K562 (cell line): ENCODE results near the gene EBI3. TPM values are rescaled to one million over a fixed set of nuclear protein-coding genes. Genes with fewer than 3 reads are reported as not detected.

ENCODE experiments used
- BCOR ChIP-seq: fragments of 450-650 bp; IDR thresholded peaks from 2 replicates; pipeline ENCODE4 v1.6.1; 2016
- E2F6 ChIP-seq, 2 experiments: IDR thresholded peaks; 2 replicates each; pipeline ENCODE4 v1.6.1; 2011; ENCODE audit warnings: borderline replicate concordance in 1 of 2, control low read depth in 1 of 2, low read depth in 1 of 2, low read length in 1 of 2, mild to moderate bottlenecking in 1 of 2, mixed read lengths in 1 of 2, moderate library complexity in 1 of 2; ENCODE audit not compliant: insufficient read depth in 1 of 2, insufficient read length in 1 of 2, poor library complexity in 1 of 2, severe bottlenecking in 1 of 2; ENCODE audit errors: extremely low read depth in 1 of 2
- ELF4 ChIP-seq: fragments of 450-650 bp; formaldehyde crosslinking; IDR thresholded peaks from 2 replicates; pipeline ENCODE4 v1.4.0; 2022; ENCODE audit warnings: missing genetic modification characterization
- EP400 ChIP-seq: fragments of 450-650 bp; IDR thresholded peaks from 2 replicates; pipeline ENCODE4 v1.6.1; 2017; ENCODE audit warnings: antibody characterized with exemption, mild to moderate bottlenecking, moderate library complexity
- ESRRA ChIP-seq: fragments of 450-650 bp; IDR thresholded peaks from 2 replicates; pipeline ENCODE4 v1.6.1; 2014; ENCODE audit warnings: low read depth, mild to moderate bottlenecking, moderate library complexity, borderline replicate concordance
- ESRRB ChIP-seq: fragments of 250-450 bp; sonication (Bioruptor Pico); IDR thresholded peaks from 2 replicates; pipeline ENCODE4 v1.5.0; 2020; ENCODE audit warnings: mild to moderate bottlenecking, moderate library complexity, borderline replicate concordance
- HCFC1 ChIP-seq: IDR thresholded peaks from 2 replicates; pipeline ENCODE4 v1.6.1; 2012; ENCODE audit warnings: low read depth, low read length, improper control_type of control experiment
- HINFP ChIP-seq: fragments of 450-650 bp; conservative IDR thresholded peaks from 2 replicates; pipeline ENCODE4 v1.6.1; 2016; ENCODE audit warnings: missing genetic modification characterization, low read depth, mild to moderate bottlenecking, control low read depth, missing compliant biosample characterization
- MBD2 ChIP-seq: sonication (generic); IDR thresholded peaks from 2 replicates; pipeline ENCODE4 v1.6.1; 2016; ENCODE audit warnings: low read depth, borderline replicate concordance
- MIER1 ChIP-seq: fragments of 450-650 bp; IDR thresholded peaks from 2 replicates; pipeline ENCODE4 v1.6.1; 2016; ENCODE audit warnings: antibody characterized with exemption, mild to moderate bottlenecking, low read depth
- NFATC3 ChIP-seq: fragments of 450-650 bp; IDR thresholded peaks from 2 replicates; pipeline ENCODE4 v1.6.1; 2017; ENCODE audit warnings: mild to moderate bottlenecking
- NFRKB ChIP-seq: fragments of 450-650 bp; IDR thresholded peaks from 2 replicates; pipeline ENCODE4 v1.6.1; 2016; ENCODE audit warnings: low read depth
- NR3C1 ChIP-seq: sonication (generic); formaldehyde crosslinking; IDR thresholded peaks from 2 replicates; pipeline ENCODE4 v1.8.1; 2022; ENCODE audit warnings: missing genetic modification reagents
- PCBP1 ChIP-seq: fragments of 200-400 bp; formaldehyde crosslinking; IDR thresholded peaks from 2 replicates; pipeline ENCODE4 v1.6.1; 2018; ENCODE audit warnings: mild to moderate bottlenecking, low read depth, low read length; ENCODE audit not compliant: poor library complexity, severe bottlenecking
- SOX6 ChIP-seq: fragments of 450-650 bp; IDR thresholded peaks from 2 replicates; pipeline ENCODE4 v1.6.1; 2014; ENCODE audit warnings: mild to moderate bottlenecking
- TBP ChIP-seq: optimal IDR thresholded peaks from 2 replicates; pipeline ENCODE3; 2011; ENCODE audit warnings: low read depth, low read length, improper control_type of control experiment
- ZNF12 ChIP-seq: sonication (generic); formaldehyde crosslinking; IDR thresholded peaks from 2 replicates; pipeline ENCODE4 v1.4.0; 2020; ENCODE audit warnings: mild to moderate bottlenecking, missing genetic modification reagents
- ZNF140 ChIP-seq: fragments of 250-450 bp; sonication (Bioruptor Pico); IDR thresholded peaks from 2 replicates; pipeline ENCODE4 v1.8.0; 2021; ENCODE audit warnings: moderate library complexity, mild to moderate bottlenecking, inconsistent platforms
- ZNF507 ChIP-seq: conservative IDR thresholded peaks from 2 replicates; pipeline ENCODE4 v1.6.1; 2017; ENCODE audit warnings: missing genetic modification characterization, missing compliant biosample characterization
- ZNF561 ChIP-seq: fragments of 450-650 bp; formaldehyde crosslinking; conservative IDR thresholded peaks from 2 replicates; pipeline ENCODE4 v1.4.0; 2020; ENCODE audit warnings: mild to moderate bottlenecking, moderate library complexity
- polyA plus RNA-seq, 8 experiments: library from polyadenylated mRNA; depleted of rRNA in 4 of 8; stranded (reverse) in 5 of 8; unstranded in 3 of 8; fragments of >200 nt; fragmentation: Nextera tagmentation in 2 of 8; fragmentation: Illumina TruSeq in 1 of 8; extraction: Ambion mirVana in 2 of 8; extraction: Trizol in 1 of 8; gene quantifications; 2 replicates each; pipeline versions ENCODE4 v1.2.1 to v1.2.3, GENCODE V29; 2011 to 2014; ENCODE audit warnings: inconsistent platforms in 1 of 8, missing spikeins in 1 of 8
- total RNA-seq, 7 experiments: library from RNA; depleted of rRNA in 6 of 7; stranded (reverse); fragments of >200 nt in 6 of 7; fragmentation: Illumina TruSeq in 2 of 7; extraction: Trizol in 2 of 7; gene quantifications; 2 replicates each; pipeline versions ENCODE4 v1.2.1 to v1.2.3, GENCODE V29; 2011 to 2021; ENCODE audit warnings: low replicate concordance in 1 of 7
- TF ChIP-seq, protein P1 (sequence below): fragments of 450-650 bp; formaldehyde crosslinking; IDR thresholded peaks from 2 replicates; pipeline ENCODE4 v1.4.0; 2020; ENCODE audit warnings: mild to moderate bottlenecking, moderate library complexity
- TF ChIP-seq, protein P2 (sequence below): fragments of 450-650 bp; IDR thresholded peaks from 2 replicates; pipeline ENCODE4 v1.7.0; 2016; ENCODE audit warnings: borderline replicate concordance
- TF ChIP-seq, protein P3 (sequence below): fragments of 450-650 bp; IDR thresholded peaks from 2 replicates; pipeline ENCODE4 v1.6.1; 2016

The EBI3 gene
- total and polyA plus RNA-seq, 9 of the 15 experiments (the other 6 are each of a cell fraction or from before 2014, with no cell fraction given), result 0.08 to 0.35 (median 0.22) TPM; not detected in 6

GRCh38 chr19:4233282-4233853, 4.0 kb downstream of the EBI3 start (continued):
- TF ChIP-seq ESRRA (peak; percentile 70), MBD2 (no peak), NR3C1 (CRISPR knock-in tag) (no peak), PCBP1 (peak; percentile 5), TBP (no peak), BCOR (peak; percentile 100), MIER1 (0 out of 2 replicates have a peak, but pooled peaks have one; percentile 70), ESRRB (CRISPR knock-in tag) (no peak), ZNF507 (tag) (no peak), ELF4 (CRISPR knock-in tag) (no peak), ZNF140 (CRISPR knock-in tag) (no peak), HCFC1 (no peak), NFRKB (no peak), EP400 (no peak), ZNF12 (no peak), HINFP (tag) (no peak), E2F6 (IDR thresholded peaks at IDR 0.05; ENCODE audit: borderline replicate concordance in 1 of 2, extremely low read depth in 1 of 2, insufficient read depth in 1 of 2, insufficient read length in 1 of 2, low read depth in 1 of 2, low read length in 1 of 2, poor library complexity in 1 of 2, severe bottlenecking in 1 of 2) (no peak), NFATC3 (no peak), ZNF561 (CRISPR knock-in tag) (no peak), SOX6 (no peak)
- TF ChIP-seq, protein P1, sequence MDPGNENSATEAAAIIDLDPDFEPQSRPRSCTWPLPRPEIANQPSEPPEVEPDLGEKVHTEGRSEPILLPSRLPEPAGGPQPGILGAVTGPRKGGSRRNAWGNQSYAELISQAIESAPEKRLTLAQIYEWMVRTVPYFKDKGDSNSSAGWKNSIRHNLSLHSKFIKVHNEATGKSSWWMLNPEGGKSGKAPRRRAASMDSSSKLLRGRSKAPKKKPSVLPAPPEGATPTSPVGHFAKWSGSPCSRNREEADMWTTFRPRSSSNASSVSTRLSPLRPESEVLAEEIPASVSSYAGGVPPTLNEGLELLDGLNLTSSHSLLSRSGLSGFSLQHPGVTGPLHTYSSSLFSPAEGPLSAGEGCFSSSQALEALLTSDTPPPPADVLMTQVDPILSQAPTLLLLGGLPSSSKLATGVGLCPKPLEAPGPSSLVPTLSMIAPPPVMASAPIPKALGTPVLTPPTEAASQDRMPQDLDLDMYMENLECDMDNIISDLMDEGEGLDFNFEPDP (CRISPR knock-in tag), result no peak
- TF ChIP-seq, protein P2, sequence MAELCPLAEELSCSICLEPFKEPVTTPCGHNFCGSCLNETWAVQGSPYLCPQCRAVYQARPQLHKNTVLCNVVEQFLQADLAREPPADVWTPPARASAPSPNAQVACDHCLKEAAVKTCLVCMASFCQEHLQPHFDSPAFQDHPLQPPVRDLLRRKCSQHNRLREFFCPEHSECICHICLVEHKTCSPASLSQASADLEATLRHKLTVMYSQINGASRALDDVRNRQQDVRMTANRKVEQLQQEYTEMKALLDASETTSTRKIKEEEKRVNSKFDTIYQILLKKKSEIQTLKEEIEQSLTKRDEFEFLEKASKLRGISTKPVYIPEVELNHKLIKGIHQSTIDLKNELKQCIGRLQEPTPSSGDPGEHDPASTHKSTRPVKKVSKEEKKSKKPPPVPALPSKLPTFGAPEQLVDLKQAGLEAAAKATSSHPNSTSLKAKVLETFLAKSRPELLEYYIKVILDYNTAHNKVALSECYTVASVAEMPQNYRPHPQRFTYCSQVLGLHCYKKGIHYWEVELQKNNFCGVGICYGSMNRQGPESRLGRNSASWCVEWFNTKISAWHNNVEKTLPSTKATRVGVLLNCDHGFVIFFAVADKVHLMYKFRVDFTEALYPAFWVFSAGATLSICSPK, result no peak
- TF ChIP-seq, protein P3, sequence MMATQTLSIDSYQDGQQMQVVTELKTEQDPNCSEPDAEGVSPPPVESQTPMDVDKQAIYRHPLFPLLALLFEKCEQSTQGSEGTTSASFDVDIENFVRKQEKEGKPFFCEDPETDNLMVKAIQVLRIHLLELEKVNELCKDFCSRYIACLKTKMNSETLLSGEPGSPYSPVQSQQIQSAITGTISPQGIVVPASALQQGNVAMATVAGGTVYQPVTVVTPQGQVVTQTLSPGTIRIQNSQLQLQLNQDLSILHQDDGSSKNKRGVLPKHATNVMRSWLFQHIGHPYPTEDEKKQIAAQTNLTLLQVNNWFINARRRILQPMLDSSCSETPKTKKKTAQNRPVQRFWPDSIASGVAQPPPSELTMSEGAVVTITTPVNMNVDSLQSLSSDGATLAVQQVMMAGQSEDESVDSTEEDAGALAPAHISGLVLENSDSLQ, result no peak
- TF ChIP-seq, all 486 proteins: peak for 70
